Embryonic facial prominence (tissue), 1 donor: Measurements from ENCODE around the gene IFIT1.
"Not testable (repeated sequence)": the region's sequence is repeated elsewhere in the genome, so short reads cannot be mapped to it uniquely, and the experiment has no call there.

ENCODE experiments used
- DNase-seq: peaks from one replicate; pipeline ENCODE4 v3.0.0-alpha.2; 2016; ENCODE audit errors: extremely low spot score

Gene IFIT1

GRCh38 chr10:89391907-89392756, at the start of gene IFIT1:
Gene IFIT1 (plus strand): TSS chr10:89392623. CDS start chr10:89392713, 90 bp downstream.
- peak; percentile 79 for DNase-seq

- no peak for DNase-seq
Observed at GRCh38 chr10:89343089-89343767, 49.2 kb upstream of the IFIT1 start.

GRCh38 chr10:89344156-89344555, 48.3 kb upstream of the IFIT1 start:
- no peak for DNase-seq

GRCh38 chr10:89345367-89346000, 46.9 kb upstream of the IFIT1 start:
- no peak for DNase-seq

GRCh38 chr10:89346405-89347254, 45.8 kb upstream of the IFIT1 start:
- DNase-seq: no peak

GRCh38 chr10:89347701-89348457, 44.5 kb upstream of the IFIT1 start:
- no peak for DNase-seq

GRCh38 chr10:89348481-89348880, 43.9 kb upstream of the IFIT1 start:
- DNase-seq: no peak

GRCh38 chr10:89348975-89349374, 43.4 kb upstream of the IFIT1 start:
- DNase-seq: no peak

GRCh38 chr10:89350631-89351315, 41.6 kb upstream of the IFIT1 start:
- DNase-seq: not testable (repeated sequence)

- no peak for DNase-seq
Observed at GRCh38 chr10:89351412-89351779, 41.0 kb upstream of the IFIT1 start.

- DNase-seq: peak; percentile 52
Observed at GRCh38 chr10:89351780-89352597, 40.4 kb upstream of the IFIT1 start.

- no peak for DNase-seq
Observed at GRCh38 chr10:89352802-89353201, 39.6 kb upstream of the IFIT1 start.

- DNase-seq: no peak
Observed at GRCh38 chr10:89355394-89355931, 37.0 kb upstream of the IFIT1 start.

- DNase-seq: no peak
Observed at GRCh38 chr10:89357096-89357495, 35.3 kb upstream of the IFIT1 start.

GRCh38 chr10:89357975-89358374, 34.4 kb upstream of the IFIT1 start:
- DNase-seq: no peak

GRCh38 chr10:89360157-89360556, 32.3 kb upstream of the IFIT1 start:
- DNase-seq: no peak

- DNase-seq: no peak
Observed at GRCh38 chr10:89362929-89363328, 29.5 kb upstream of the IFIT1 start.

- DNase-seq: no peak
Observed at GRCh38 chr10:89363729-89364442, 28.5 kb upstream of the IFIT1 start.

GRCh38 chr10:89364531-89364930, 27.9 kb upstream of the IFIT1 start:
- DNase-seq: no peak
